ENCODE data around the gene VGLL4.

DNA sequence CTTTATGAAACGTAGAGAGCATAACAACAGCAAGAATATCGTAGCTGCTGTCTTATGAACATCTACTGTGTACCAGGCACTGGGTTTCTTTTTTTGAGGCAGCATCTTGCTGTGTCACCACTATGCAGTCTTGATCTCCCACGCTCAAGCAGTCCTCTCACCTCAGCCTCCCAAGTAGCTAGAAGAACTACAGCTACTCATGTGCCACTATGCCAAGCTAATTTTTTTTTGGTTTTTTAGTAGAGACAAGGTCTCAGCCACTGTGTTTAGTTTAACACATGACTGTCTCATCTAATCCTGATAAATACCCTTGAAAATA lies 129.9 kb downstream of the VGLL4 start:
- TF ChIP-seq POLR2A (IDR thresholded peaks at IDR 0.05; ENCODE audit: low read length) (no peak), GATA1 (IDR thresholded peaks at IDR 0.05; ENCODE audit: low read depth, low read length) (no peak)

All from erythroblast (primary cell).